ENCODE results near the gene CA4.

GRCh38 chr17:60153606-60154390, 4.0 kb downstream of the CA4 start:
- no peak for TF ChIP-seq POLR2AphosphoS5 (IDR thresholded peaks at IDR 0.05; ENCODE audit: borderline replicate concordance, low read depth, low read length)
- no peak for TF ChIP-seq EZH2 (IDR thresholded peaks at IDR 0.05)

Data from SK-N-MC (cell line).